Epithelial cell of proximal tubule (primary cell): Measurements from ENCODE around the gene KCNG2. TPM values are rescaled to one million over a fixed set of nuclear protein-coding genes. Genes with fewer than 3 reads are reported as not detected.

ENCODE experiments used
- DNase-seq: peaks from one replicate; pipeline ENCODE4 v3.0.0-alpha.2; 2011; ENCODE audit warnings: low read depth
- H3K4me3 ChIP-seq: 2 replicates; pipeline ENCODE4 v1.5.1; 2011; ENCODE audit warnings: low read depth, mild to moderate bottlenecking, low read length
- CTCF ChIP-seq: conservative IDR thresholded peaks from 2 replicates; pipeline ENCODE4 v1.5.1; 2012; ENCODE audit warnings: low read depth, mild to moderate bottlenecking, low read length
- total RNA-seq: library from RNA; depleted of rRNA; stranded (reverse); fragments of >200 nt; gene quantifications from 2 replicates; pipeline ENCODE4 v1.2.3, GENCODE V29; 2015

Gene KCNG2
- total RNA-seq, 1 donor from 2014 or later = not detected

GRCh38 chr18:79819064-79819967 is 21.6 kb downstream of the KCNG2 start:
- no peak for TF ChIP-seq CTCF
- no peak for DNase-seq
- no peak overlapping the region for H3K4me3 ChIP-seq

GRCh38 chr18:79819968-79820351 is 22.2 kb downstream of the KCNG2 start:
- DNase-seq = no peak
- no peak for TF ChIP-seq CTCF
- H3K4me3 ChIP-seq = no peak overlapping the region

- no peak for TF ChIP-seq CTCF
- DNase-seq = no peak
- H3K4me3 ChIP-seq = no peak overlapping the region
Observed at GRCh38 chr18:79823120-79823519, 25.4 kb downstream of the KCNG2 start.

GRCh38 chr18:79825913-79826312 is 28.2 kb downstream of the KCNG2 start:
- H3K4me3 ChIP-seq = no peak overlapping the region
- no peak for DNase-seq
- no peak for TF ChIP-seq CTCF

- no peak overlapping the region for H3K4me3 ChIP-seq
- no peak for TF ChIP-seq CTCF
- no peak for DNase-seq
Observed at GRCh38 chr18:79826966-79827365, 29.2 kb downstream of the KCNG2 start.

GRCh38 chr18:79828258-79828657 is 30.5 kb downstream of the KCNG2 start:
- no peak overlapping the region for H3K4me3 ChIP-seq
- no peak for TF ChIP-seq CTCF
- DNase-seq = no peak

GRCh38 chr18:79829136-79829854 is 31.6 kb downstream of the KCNG2 start:
- no peak for TF ChIP-seq CTCF
- DNase-seq = no peak
- H3K4me3 ChIP-seq = no peak overlapping the region
